Measurements from ENCODE around the gene SLC31A2.

SLC31A2 gene

DNA sequence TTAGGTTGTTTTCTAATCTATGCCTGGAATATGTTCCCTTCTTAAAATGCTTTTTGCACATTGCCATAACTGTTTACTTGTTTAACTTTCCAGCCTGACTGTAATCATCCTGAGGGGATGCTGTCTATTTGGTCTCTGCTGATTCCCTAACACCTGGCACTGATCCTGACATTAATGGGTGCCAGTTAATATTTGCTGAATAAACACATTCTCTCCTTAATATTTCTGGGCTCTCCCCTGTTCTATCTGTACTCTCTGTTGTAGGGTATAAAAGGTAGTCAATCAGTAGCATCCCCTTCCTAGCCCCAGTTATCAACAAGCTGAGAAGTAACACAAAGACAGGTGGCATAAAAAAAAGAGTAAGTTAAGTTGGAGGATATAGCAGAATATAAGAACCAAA, 21.3 kb upstream of the SLC31A2 start:
- no peaks in the 10 kb centered on the region for H3K4me1 ChIP-seq
- no peaks in the 10 kb centered on the region for H3K36me3 ChIP-seq
- DNase-seq = no peak
- TF ChIP-seq, protein P1, sequence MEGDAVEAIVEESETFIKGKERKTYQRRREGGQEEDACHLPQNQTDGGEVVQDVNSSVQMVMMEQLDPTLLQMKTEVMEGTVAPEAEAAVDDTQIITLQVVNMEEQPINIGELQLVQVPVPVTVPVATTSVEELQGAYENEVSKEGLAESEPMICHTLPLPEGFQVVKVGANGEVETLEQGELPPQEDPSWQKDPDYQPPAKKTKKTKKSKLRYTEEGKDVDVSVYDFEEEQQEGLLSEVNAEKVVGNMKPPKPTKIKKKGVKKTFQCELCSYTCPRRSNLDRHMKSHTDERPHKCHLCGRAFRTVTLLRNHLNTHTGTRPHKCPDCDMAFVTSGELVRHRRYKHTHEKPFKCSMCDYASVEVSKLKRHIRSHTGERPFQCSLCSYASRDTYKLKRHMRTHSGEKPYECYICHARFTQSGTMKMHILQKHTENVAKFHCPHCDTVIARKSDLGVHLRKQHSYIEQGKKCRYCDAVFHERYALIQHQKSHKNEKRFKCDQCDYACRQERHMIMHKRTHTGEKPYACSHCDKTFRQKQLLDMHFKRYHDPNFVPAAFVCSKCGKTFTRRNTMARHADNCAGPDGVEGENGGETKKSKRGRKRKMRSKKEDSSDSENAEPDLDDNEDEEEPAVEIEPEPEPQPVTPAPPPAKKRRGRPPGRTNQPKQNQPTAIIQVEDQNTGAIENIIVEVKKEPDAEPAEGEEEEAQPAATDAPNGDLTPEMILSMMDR (IDR thresholded peaks at IDR 0.05; ENCODE audit: low read depth, low read length) = no peak
- no peak overlapping the region for H3K4me3 ChIP-seq (ENCODE audit: low read depth, low read length)
- H3K9me3 ChIP-seq = no peaks in the 10 kb centered on the region
- H3K27me3 ChIP-seq = no peaks in the 10 kb centered on the region

DNA sequence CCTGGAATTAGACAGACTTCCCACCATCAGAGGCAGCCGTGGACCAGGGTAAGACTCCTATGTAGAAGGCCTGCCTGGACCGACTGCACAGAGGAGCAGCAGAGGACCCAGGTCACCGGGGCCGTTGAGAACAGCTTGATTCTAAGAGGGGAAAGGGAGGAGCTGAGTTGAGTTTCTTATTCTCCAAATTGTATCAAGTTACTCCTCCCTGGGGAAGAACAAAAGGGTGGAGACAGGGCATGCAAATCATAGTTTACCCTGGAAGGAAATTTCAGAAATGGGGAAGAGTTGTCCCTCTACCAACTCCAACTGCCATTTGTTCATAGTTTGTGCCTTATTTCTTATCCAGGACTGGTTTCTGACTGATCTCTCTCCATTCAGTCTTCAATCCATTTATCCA, 20.9 kb upstream of the SLC31A2 start:
- Histone ChIP-seq H3K4me3 (ENCODE audit: low read depth, low read length) (no peak overlapping the region), H3K9me3 (no peaks in the 10 kb centered on the region), H3K4me1 (no peaks in the 10 kb centered on the region), H3K36me3 (no peaks in the 10 kb centered on the region), H3K27me3 (no peaks in the 10 kb centered on the region)
- TF ChIP-seq, protein P1 (IDR thresholded peaks at IDR 0.05; ENCODE audit: low read depth, low read length) = no peak
- DNase-seq = no peak

DNA sequence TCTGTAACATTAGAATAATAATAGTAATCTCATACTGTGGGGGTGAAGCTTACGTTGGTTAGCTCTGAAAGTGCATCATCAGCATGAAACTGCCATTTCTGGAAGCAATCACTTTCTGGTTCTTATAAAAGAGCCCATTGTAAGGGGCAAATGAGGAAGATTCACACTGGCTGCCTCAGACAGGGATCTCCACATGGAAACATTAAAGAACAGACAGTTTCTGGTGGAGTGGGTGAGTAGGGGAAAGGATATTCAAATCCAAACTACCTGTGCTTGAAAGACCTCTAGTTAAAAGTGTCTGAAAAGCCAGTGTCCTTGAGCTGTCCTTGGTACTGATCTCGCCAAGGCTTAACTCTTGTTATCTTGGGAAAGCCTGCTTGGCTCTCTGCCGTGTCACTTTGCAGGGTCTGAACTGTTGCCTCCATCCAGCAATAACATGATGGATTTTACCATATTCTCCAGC, 19.1 kb upstream of the SLC31A2 start:
- TF ChIP-seq, protein P1 (IDR thresholded peaks at IDR 0.05; ENCODE audit: low read depth, low read length) = no peak
- Histone ChIP-seq H3K9me3 (no peaks in the 10 kb centered on the region), H3K27me3 (no peaks in the 10 kb centered on the region), H3K4me3 (ENCODE audit: low read depth, low read length) (no peak overlapping the region), H3K36me3 (no peaks in the 10 kb centered on the region), H3K4me1 (no peaks in the 10 kb centered on the region)
- no peak for DNase-seq

DNA sequence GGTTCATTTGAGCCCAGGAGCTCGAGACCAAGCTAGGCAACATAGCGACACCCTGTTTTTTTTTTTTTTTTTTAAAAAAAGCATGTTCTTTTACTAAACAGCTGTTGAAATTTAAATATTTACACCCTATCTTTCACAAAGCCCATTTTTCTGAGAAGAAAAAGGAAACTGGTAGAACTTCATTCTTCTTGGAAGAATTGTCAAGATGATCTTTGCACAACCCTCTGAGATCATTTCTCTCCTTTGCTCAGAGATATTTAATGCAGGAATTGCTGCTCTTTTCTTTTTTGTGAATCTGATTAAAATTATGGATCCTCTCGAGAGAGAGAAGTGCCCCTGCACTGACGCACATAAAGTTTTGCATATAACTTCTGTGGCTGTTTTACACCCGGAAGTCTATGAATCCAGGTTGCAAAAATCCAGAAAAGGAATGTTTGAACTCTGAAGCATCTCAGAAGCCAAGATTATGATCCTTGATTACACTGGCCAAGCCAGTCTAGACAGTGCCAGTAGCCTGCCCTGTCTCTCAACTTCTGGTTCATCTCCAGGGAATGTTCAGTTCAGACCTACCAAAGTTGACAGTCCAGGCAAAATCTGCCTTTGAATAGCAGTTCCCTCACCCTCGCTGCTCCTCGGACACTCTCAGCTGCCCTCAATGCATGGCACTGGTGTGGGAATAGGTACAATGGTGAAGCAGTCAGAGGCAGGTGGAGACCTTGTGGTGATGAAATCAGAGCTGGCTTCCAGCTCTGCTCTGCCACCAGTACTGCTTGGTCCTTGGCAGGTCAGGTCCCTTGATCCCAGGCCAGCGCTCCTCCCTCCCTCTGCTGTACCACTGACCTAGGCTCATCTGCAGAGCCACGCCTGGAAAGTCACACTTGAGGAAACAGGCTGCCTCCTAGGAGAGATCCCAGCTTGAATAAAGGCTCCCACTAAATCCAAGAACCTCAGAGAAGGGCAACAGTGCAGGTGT, 13.3 kb upstream of the SLC31A2 start:
- Histone ChIP-seq H3K27me3 (no peaks in the 10 kb centered on the region), H3K9me3 (no peaks in the 10 kb centered on the region), H3K4me1 (no peaks in the 10 kb centered on the region), H3K36me3 (no peaks in the 10 kb centered on the region), H3K4me3 (ENCODE audit: low read depth, low read length) (no peak overlapping the region)
- DNase-seq = no peak
- TF ChIP-seq, protein P1 (IDR thresholded peaks at IDR 0.05; ENCODE audit: low read depth, low read length) = no peak

- H3K36me3 ChIP-seq = no peaks in the 10 kb centered on the region
- H3K4me1 ChIP-seq = no peaks in the 10 kb centered on the region
- DNase-seq = no peak
- no peaks in the 10 kb centered on the region for H3K27me3 ChIP-seq
- no peaks in the 10 kb centered on the region for H3K9me3 ChIP-seq
- TF ChIP-seq, protein P1 (IDR thresholded peaks at IDR 0.05; ENCODE audit: low read depth, low read length) = no peak
- no peak overlapping the region for H3K4me3 ChIP-seq (ENCODE audit: low read depth, low read length)
These were observed 12.0 kb upstream of the SLC31A2 start for GRCh38 chr9:113138760-113139159.

- Histone ChIP-seq H3K4me1 (no peaks in the 10 kb centered on the region), H3K27me3 (no peaks in the 10 kb centered on the region)
- TF ChIP-seq, protein P1 (IDR thresholded peaks at IDR 0.05; ENCODE audit: low read depth, low read length) = no peak
These were observed 11.5 kb upstream of the SLC31A2 start for GRCh38 chr9:113139225-113139829.

More at GRCh38 chr9:113139225-113139829, 11.5 kb upstream of the SLC31A2 start:
- Histone ChIP-seq H3K4me3 (ENCODE audit: low read depth, low read length) (no peak overlapping the region), H3K9me3 (no peaks in the 10 kb centered on the region), H3K36me3 (no peaks in the 10 kb centered on the region)
- DNase-seq = no peak

All from BE2C (cell line).